Measurements from ENCODE around the gene EDN2.

The EDN2 gene

GRCh38 chr1:41519667-41520066 is 35.2 kb upstream of the EDN2 start:
- no peak for TF ChIP-seq CTCF (IDR thresholded peaks at IDR 0.05; ENCODE audit: low read depth, low read length)
- H3K27me3 ChIP-seq (ENCODE audit: insufficient read depth, low read depth, severe bottlenecking): no peaks in the 10 kb centered on the region
- H3K4me3 ChIP-seq (ENCODE audit: low read depth, low read length): no peak overlapping the region
- no peak overlapping the region for H3K27ac ChIP-seq
- no peaks in the 10 kb centered on the region for H3K9me3 ChIP-seq (ENCODE audit: severe bottlenecking)
- no peak for DNase-seq
- H3K36me3 ChIP-seq: no peaks in the 10 kb centered on the region

- Histone ChIP-seq H3K4me3 (ENCODE audit: low read depth, low read length) (no peak overlapping the region), H3K36me3 (no peaks in the 10 kb centered on the region), H3K27ac (no peak overlapping the region), H3K9me3 (ENCODE audit: severe bottlenecking) (no peaks in the 10 kb centered on the region), H3K27me3 (ENCODE audit: insufficient read depth, low read depth, severe bottlenecking) (no peaks in the 10 kb centered on the region)
- TF ChIP-seq CTCF (IDR thresholded peaks at IDR 0.05; ENCODE audit: low read depth, low read length): no peak
- DNase-seq: no peak
Measured at GRCh38 chr1:41518471-41518870, 34.0 kb upstream of the EDN2 start.

- no peak overlapping the region for H3K27ac ChIP-seq
- no peaks in the 10 kb centered on the region for H3K9me3 ChIP-seq (ENCODE audit: severe bottlenecking)
- TF ChIP-seq CTCF (IDR thresholded peaks at IDR 0.05; ENCODE audit: low read depth, low read length): no peak
Measured at GRCh38 chr1:41517062-41517438, 32.6 kb upstream of the EDN2 start.

GRCh38 chr1:41516168-41517061 is 31.9 kb upstream of the EDN2 start:
- Histone ChIP-seq H3K36me3 (peaks cover 11% of the 10 kb centered on the region), H3K9me3 (ENCODE audit: severe bottlenecking) (no peaks in the 10 kb centered on the region), H3K27me3 (ENCODE audit: insufficient read depth, low read depth, severe bottlenecking) (no peaks in the 10 kb centered on the region), H3K4me3 (ENCODE audit: low read depth, low read length) (no peak overlapping the region), H3K27ac (peak overlapping the region; percentile 20; the same call in 1 of the 2 replicates)
- peak; percentile 87 for DNase-seq
- peak; percentile 91 for TF ChIP-seq CTCF (IDR thresholded peaks at IDR 0.05; ENCODE audit: low read depth, low read length)

More at GRCh38 chr1:41517062-41517438, 32.6 kb upstream of the EDN2 start:
- Histone ChIP-seq H3K4me3 (ENCODE audit: low read depth, low read length) (no peak overlapping the region), H3K27me3 (ENCODE audit: insufficient read depth, low read depth, severe bottlenecking) (no peaks in the 10 kb centered on the region), H3K36me3 (peaks cover 8% of the 10 kb centered on the region)
- DNase-seq: no peak

GRCh38 chr1:41515778-41516167 is 31.3 kb upstream of the EDN2 start:
- no peaks in the 10 kb centered on the region for H3K27me3 ChIP-seq (ENCODE audit: insufficient read depth, low read depth, severe bottlenecking)
- DNase-seq: no peak
- no peaks in the 10 kb centered on the region for H3K9me3 ChIP-seq (ENCODE audit: severe bottlenecking)
- no peak overlapping the region for H3K4me3 ChIP-seq (ENCODE audit: low read depth, low read length)
- H3K36me3 ChIP-seq: peaks cover 11% of the 10 kb centered on the region
- H3K27ac ChIP-seq: no peak overlapping the region
- no peak for TF ChIP-seq CTCF (IDR thresholded peaks at IDR 0.05; ENCODE audit: low read depth, low read length)

Data from WERI-Rb-1 (cell line).